22Rv1 (cell line): ENCODE data around the gene PPP1R27.

Experiments used
- H3K27ac ChIP-seq: fragments of 450-650 bp; 2 replicates; pipeline ENCODE4 v1.5.1; 2017
- CTCF ChIP-seq: fragments of 450-650 bp; IDR thresholded peaks from 2 replicates; pipeline ENCODE4 v1.5.1; 2017; ENCODE audit warnings: mild to moderate bottlenecking
- ZFX ChIP-seq: fragments of 450-650 bp; IDR thresholded peaks from 2 replicates; pipeline ENCODE4 v1.6.1; 2017; ENCODE audit warnings: antibody characterized with exemption, borderline replicate concordance

The PPP1R27 gene

GRCh38 chr17:81858967-81859905 is 24.4 kb upstream of the PPP1R27 start:
- TF ChIP-seq ZFX, result no peak
- no peak for TF ChIP-seq CTCF
- peak overlapping the region; percentile 99 for H3K27ac ChIP-seq

- H3K27ac ChIP-seq, result peak overlapping the region; percentile 99; the same call in 1 of the 2 replicates
- TF ChIP-seq ZFX (no peak), CTCF (no peak)
These were observed 23.5 kb upstream of the PPP1R27 start for GRCh38 chr17:81858170-81858966.

GRCh38 chr17:81854974-81855774 is 20.3 kb upstream of the PPP1R27 start:
- no peak overlapping the region for H3K27ac ChIP-seq
- TF ChIP-seq ZFX (no peak), CTCF (no peak)

GRCh38 chr17:81852237-81852636 is 17.4 kb upstream of the PPP1R27 start:
- no peak for TF ChIP-seq ZFX
- TF ChIP-seq CTCF, result no peak
- no peak overlapping the region for H3K27ac ChIP-seq

GRCh38 chr17:81851423-81851822 is 16.6 kb upstream of the PPP1R27 start:
- H3K27ac ChIP-seq, result no peak overlapping the region
- no peak for TF ChIP-seq ZFX
- no peak for TF ChIP-seq CTCF

- TF ChIP-seq ZFX (no peak), CTCF (no peak)
- no peak overlapping the region for H3K27ac ChIP-seq
These were observed 14.6 kb upstream of the PPP1R27 start for GRCh38 chr17:81849457-81849856.
